ENCODE results near the gene CFAP299. TPM values are rescaled to one million over a fixed set of nuclear protein-coding genes. Genes with fewer than 3 reads are reported as not detected.

CFAP299 gene
- total and polyA plus RNA-seq, 7 donors, result 1.4 TPM; not detected in 6

DNA sequence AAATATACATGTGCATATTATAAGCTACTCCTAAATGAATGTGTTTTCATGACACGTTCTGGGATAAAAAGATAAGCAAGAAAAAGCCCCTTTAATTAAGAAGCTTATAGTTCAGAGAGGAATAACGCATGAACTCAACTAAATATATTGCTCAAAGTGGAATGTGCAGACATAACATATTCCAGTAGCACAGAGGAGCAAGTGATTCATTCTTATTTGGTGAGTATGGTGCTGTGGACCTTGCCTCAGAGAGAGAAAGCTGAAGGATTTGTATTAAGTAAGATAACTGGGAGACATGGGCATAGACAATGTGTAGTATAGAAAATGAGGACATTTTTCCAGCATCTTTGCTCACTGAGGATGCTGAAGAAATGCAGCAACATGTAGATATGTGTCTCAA, 76.8 kb downstream of the CFAP299 start:
- Histone ChIP-seq H3K27me3 (no peaks in the 10 kb centered on the region), H3K36me3 (no peaks in the 10 kb centered on the region), H3K9me3 (no peaks in the 10 kb centered on the region), H3K4me1 (peaks cover 0 to 8% (median 0%) of the 10 kb centered on the region in 4 donors), H3K27ac (no peak overlapping the region), H3K4me3 (no peak overlapping the region)
- intact Hi-C loops (cut with DNase I), result no loop called here
- 84 to 85% methylated on average over 2 of the region's 2 CpGs for WGBS, 2 donors
- TF ChIP-seq, protein P1, sequence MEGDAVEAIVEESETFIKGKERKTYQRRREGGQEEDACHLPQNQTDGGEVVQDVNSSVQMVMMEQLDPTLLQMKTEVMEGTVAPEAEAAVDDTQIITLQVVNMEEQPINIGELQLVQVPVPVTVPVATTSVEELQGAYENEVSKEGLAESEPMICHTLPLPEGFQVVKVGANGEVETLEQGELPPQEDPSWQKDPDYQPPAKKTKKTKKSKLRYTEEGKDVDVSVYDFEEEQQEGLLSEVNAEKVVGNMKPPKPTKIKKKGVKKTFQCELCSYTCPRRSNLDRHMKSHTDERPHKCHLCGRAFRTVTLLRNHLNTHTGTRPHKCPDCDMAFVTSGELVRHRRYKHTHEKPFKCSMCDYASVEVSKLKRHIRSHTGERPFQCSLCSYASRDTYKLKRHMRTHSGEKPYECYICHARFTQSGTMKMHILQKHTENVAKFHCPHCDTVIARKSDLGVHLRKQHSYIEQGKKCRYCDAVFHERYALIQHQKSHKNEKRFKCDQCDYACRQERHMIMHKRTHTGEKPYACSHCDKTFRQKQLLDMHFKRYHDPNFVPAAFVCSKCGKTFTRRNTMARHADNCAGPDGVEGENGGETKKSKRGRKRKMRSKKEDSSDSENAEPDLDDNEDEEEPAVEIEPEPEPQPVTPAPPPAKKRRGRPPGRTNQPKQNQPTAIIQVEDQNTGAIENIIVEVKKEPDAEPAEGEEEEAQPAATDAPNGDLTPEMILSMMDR (IDR thresholded peaks at IDR 0.05), result no peak
- TF ChIP-seq POLR2A (IDR thresholded peaks at IDR 0.05) (no peak), EP300 (IDR thresholded peaks at IDR 0.05) (no peak)
- no peak for DNase-seq

DNA sequence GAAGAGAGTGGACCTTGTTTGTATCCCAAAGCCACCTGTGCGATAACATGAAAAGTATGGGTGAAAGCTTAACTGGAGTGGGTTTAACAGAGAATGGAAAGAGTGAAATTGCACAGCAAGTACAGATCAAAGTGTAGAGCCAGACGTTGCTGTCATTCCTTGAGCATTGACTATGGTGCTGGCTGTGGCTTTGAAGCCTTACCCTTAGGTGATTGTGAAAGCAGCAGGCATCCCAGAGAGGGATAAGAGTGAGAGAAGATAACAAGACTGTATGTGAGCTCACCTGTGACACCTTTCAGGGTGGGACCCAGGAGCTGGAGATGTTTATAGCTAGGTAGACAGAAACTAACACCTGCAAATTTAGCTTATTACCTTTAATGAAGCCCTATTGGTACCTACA, 77.6 kb downstream of the CFAP299 start:
- TF ChIP-seq POLR2A (IDR thresholded peaks at IDR 0.05), result no peak
- TF ChIP-seq EP300 (IDR thresholded peaks at IDR 0.05), result no peak
- TF ChIP-seq, protein P1 (IDR thresholded peaks at IDR 0.05), result no peak
- no peak for TF ChIP-seq POLR2AphosphoS5 (IDR thresholded peaks at IDR 0.05)
- H3K4me1 ChIP-seq, result peaks cover 0 to 8% (median 0%) of the 10 kb centered on the region in 4 donors
- WGBS, 2 donors, result 21 to 54% methylated on average over 2 of the region's 2 CpGs
- H3K4me3 ChIP-seq, result no peak overlapping the region
- no peak for DNase-seq
- H3K27ac ChIP-seq, result no peak overlapping the region
- H3K36me3 ChIP-seq, result no peaks in the 10 kb centered on the region
- no peaks in the 10 kb centered on the region for H3K9me3 ChIP-seq
- no peaks in the 10 kb centered on the region for H3K27me3 ChIP-seq
- intact Hi-C loops (cut with DNase I), result no loop called here

- no peak overlapping the region for H3K27ac ChIP-seq
- no peak for DNase-seq
- no peak for TF ChIP-seq POLR2A (IDR thresholded peaks at IDR 0.05)
- TF ChIP-seq EP300 (IDR thresholded peaks at IDR 0.05), result no peak
- H3K27me3 ChIP-seq, result no peaks in the 10 kb centered on the region
- H3K36me3 ChIP-seq, result no peaks in the 10 kb centered on the region
- no peaks in the 10 kb centered on the region for H3K9me3 ChIP-seq
- WGBS, 2 donors, result 93 to 94% methylated on average over 2 of the region's 2 CpGs
- intact Hi-C loops (cut with DNase I), result no loop called here
- no peaks in the 10 kb centered on the region for H3K4me1 ChIP-seq
- H3K4me3 ChIP-seq, result no peak overlapping the region
Observed at GRCh38 chr4:80417019-80417418, 81.5 kb downstream of the CFAP299 start.

DNA sequence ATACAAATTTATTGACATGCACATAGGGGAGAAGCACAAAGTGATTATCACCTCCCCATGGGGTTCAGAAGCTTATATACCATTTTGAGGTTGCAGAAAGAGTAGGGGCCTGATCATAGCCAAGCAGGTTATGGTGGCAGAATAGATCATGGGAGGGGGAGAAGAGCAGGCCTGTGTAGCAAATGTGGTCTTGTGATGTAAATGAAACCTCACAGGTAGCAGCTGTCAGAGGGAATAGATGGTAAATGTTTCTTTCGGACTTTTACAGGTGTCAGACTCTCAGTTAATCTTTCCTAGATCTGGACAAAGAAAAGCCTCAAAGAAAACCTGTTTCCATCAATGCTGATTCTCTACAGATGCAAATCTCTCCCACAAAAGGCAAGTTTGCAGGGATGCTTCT, 84.4 kb downstream of the CFAP299 start:
- DNase-seq, result no peak
- Histone ChIP-seq H3K27me3 (no peaks in the 10 kb centered on the region), H3K9me3 (no peaks in the 10 kb centered on the region), H3K4me3 (no peak overlapping the region), H3K4me1 (no peaks in the 10 kb centered on the region), H3K27ac (no peak overlapping the region), H3K36me3 (no peaks in the 10 kb centered on the region)
- WGBS, 2 donors, result 85 to 86% methylated on average over 1 of the region's 1 CpG
- no peak for TF ChIP-seq EP300 (IDR thresholded peaks at IDR 0.05)
- TF ChIP-seq, protein P1 (IDR thresholded peaks at IDR 0.05), result no peak
- no peak for TF ChIP-seq POLR2A (IDR thresholded peaks at IDR 0.05)
- TF ChIP-seq POLR2AphosphoS5 (IDR thresholded peaks at IDR 0.05), result no peak
- intact Hi-C loops (cut with DNase I), result no loop called here

DNA sequence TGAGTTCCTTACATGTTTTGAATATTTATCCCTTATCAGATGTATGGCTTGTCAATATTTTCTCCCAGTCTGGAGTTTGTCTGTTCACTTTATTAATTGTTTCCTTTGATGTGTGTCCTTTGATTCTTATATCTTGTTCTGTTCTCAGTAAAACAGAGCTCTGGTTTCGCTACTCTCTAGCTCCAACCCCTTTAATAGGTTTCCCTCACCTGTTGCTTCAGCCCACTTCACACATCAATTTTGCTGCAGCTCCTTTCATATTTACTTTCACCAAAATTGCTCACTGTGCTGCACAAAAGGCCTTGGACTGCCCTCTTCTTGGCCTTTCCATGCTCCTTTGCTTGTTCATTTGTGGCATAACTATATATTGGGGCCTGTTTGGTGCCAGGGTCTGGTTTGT, 85.1 kb downstream of the CFAP299 start:
- intact Hi-C loops (cut with DNase I), result no loop called here
- Histone ChIP-seq H3K9me3 (no peaks in the 10 kb centered on the region), H3K36me3 (no peaks in the 10 kb centered on the region), H3K4me3 (no peak overlapping the region), H3K27ac (no peak overlapping the region), H3K27me3 (no peaks in the 10 kb centered on the region), H3K4me1 (peaks cover 0 to 3% (median 0%) of the 10 kb centered on the region in 4 donors)
- DNase-seq, result no peak
- no peak for TF ChIP-seq POLR2AphosphoS5 (IDR thresholded peaks at IDR 0.05)
- TF ChIP-seq EP300 (IDR thresholded peaks at IDR 0.05), result no peak
- TF ChIP-seq POLR2A (IDR thresholded peaks at IDR 0.05), result no peak
- TF ChIP-seq, protein P1 (IDR thresholded peaks at IDR 0.05), result no peak
- 92 to 95% methylated on average over 1 of the region's 1 CpG for WGBS, 2 donors
